Hepatocyte (in vitro differentiated cells): ENCODE measurements around the gene KCNC4.

Experiments used
- EZH2phosphoT487 ChIP-seq: fragments of 200-600 bp; sonication (generic); IDR thresholded peaks from one replicate; pipeline ENCODE4 v1.6.1; 2018; ENCODE audit warnings: antibody characterized with exemption, mild to moderate bottlenecking, low read depth, moderate library complexity; ENCODE audit not compliant: unreplicated experiment, severe bottlenecking
- TF ChIP-seq, protein P1 (sequence below): fragments of 200-600 bp; sonication (generic); IDR thresholded peaks from 2 replicates; pipeline ENCODE4 v1.5.1; 2016; ENCODE audit warnings: antibody characterized with exemption, mild to moderate bottlenecking; ENCODE audit not compliant: poor library complexity

DNA sequence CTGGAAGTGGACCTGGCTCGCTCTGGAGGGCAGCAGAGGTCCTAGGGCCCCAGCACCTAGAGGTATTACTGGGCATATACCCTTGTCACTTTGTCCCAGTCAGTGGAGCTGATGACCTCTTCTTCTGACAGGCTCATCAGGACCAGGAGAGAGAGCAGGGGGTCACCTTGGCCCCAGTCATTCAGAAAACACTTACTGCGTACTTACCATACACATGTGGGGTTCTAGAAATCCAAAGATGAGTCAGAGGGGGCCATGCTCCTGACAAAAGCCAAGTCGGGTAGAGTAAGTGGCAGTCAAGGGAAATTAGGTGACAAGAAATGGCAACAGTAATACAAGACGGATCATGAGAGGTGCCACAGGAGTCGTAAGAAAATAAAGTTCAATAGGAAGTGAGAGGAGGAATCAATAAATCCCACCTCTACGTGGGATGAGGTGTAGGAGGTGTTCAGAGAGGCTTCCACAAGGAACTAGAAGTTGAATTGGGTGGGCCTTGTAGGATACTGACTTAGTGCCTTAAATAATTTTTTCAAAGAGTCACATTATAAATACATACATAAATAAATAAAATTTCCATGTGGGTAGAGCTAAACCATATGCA, 6.8 kb downstream of the KCNC4 start:
- TF ChIP-seq, protein P1, sequence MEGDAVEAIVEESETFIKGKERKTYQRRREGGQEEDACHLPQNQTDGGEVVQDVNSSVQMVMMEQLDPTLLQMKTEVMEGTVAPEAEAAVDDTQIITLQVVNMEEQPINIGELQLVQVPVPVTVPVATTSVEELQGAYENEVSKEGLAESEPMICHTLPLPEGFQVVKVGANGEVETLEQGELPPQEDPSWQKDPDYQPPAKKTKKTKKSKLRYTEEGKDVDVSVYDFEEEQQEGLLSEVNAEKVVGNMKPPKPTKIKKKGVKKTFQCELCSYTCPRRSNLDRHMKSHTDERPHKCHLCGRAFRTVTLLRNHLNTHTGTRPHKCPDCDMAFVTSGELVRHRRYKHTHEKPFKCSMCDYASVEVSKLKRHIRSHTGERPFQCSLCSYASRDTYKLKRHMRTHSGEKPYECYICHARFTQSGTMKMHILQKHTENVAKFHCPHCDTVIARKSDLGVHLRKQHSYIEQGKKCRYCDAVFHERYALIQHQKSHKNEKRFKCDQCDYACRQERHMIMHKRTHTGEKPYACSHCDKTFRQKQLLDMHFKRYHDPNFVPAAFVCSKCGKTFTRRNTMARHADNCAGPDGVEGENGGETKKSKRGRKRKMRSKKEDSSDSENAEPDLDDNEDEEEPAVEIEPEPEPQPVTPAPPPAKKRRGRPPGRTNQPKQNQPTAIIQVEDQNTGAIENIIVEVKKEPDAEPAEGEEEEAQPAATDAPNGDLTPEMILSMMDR: no peak
- no peak for TF ChIP-seq EZH2phosphoT487
